ENCODE data around the gene RXRA. TPM values are rescaled to one million over a fixed set of nuclear protein-coding genes. Genes with fewer than 3 reads are reported as not detected.
A peak's percentile ranks its signal among the peaks of the same experiment; 100 is the strongest.

Gene RXRA
- total and polyA plus RNA-seq, 9 donors: 12.4 to 82.2 (median 70.6) TPM

- no peaks in the 10 kb centered on the region for H3K27me3 ChIP-seq
- no peaks in the 10 kb centered on the region for H3K9me3 ChIP-seq
- 90 to 91% (median 91%) methylated on average over 7 of the region's 7 CpGs for WGBS, 3 donors
- DNase-seq: no peak
- H3K4me1 ChIP-seq (ENCODE audit: insufficient read depth): no peaks in the 10 kb centered on the region
- H3K36me3 ChIP-seq: no peaks in the 10 kb centered on the region
- TF ChIP-seq EP300 (IDR thresholded peaks at IDR 0.05) (no peak), CTCF (IDR thresholded peaks at IDR 0.05) (no peak), POLR2A (IDR thresholded peaks at IDR 0.05) (no peak)
- no peak overlapping the region for H3K4me3 ChIP-seq
- no peak overlapping the region for H3K27ac ChIP-seq
- intact Hi-C loops (cut with DNase I): no loop called here
Observed at GRCh38 chr9:134302130-134302817, 24.0 kb upstream of the RXRA start.

GRCh38 chr9:134303601-134304000 is 22.7 kb upstream of the RXRA start:
- DNase-seq: peak in 2 of 5 donors; percentile 12
- intact Hi-C loops (cut with DNase I): no loop called here
- no peaks in the 10 kb centered on the region for H3K9me3 ChIP-seq
- no peaks in the 10 kb centered on the region for H3K4me1 ChIP-seq (ENCODE audit: insufficient read depth)
- H3K27ac ChIP-seq: no peak overlapping the region
- no peak for TF ChIP-seq CTCF (IDR thresholded peaks at IDR 0.05)
- no peak for TF ChIP-seq POLR2A (IDR thresholded peaks at IDR 0.05)
- no peak for TF ChIP-seq EP300 (IDR thresholded peaks at IDR 0.05)
- no peaks in the 10 kb centered on the region for H3K36me3 ChIP-seq
- no peaks in the 10 kb centered on the region for H3K27me3 ChIP-seq
- 94 to 99% (median 95%) methylated on average over 7 of the region's 7 CpGs for WGBS, 3 donors
- H3K4me3 ChIP-seq: no peak overlapping the region

- no peak overlapping the region for H3K27ac ChIP-seq
- intact Hi-C loops (cut with DNase I): no loop called here
- H3K9me3 ChIP-seq: no peaks in the 10 kb centered on the region
- no peaks in the 10 kb centered on the region for H3K27me3 ChIP-seq
- TF ChIP-seq EP300 (IDR thresholded peaks at IDR 0.05) (no peak), POLR2A (IDR thresholded peaks at IDR 0.05) (no peak), CTCF (IDR thresholded peaks at IDR 0.05) (no peak)
- H3K4me3 ChIP-seq: no peak overlapping the region
- WGBS, 3 donors: 84 to 89% (median 88%) methylated on average over 16 of the region's 16 CpGs
- no peaks in the 10 kb centered on the region for H3K36me3 ChIP-seq
- no peaks in the 10 kb centered on the region for H3K4me1 ChIP-seq (ENCODE audit: insufficient read depth)
- peak in 2 of 5 donors; percentile 21 to 23 for DNase-seq
Observed at GRCh38 chr9:134304261-134304660, 22.0 kb upstream of the RXRA start.

GRCh38 chr9:134304690-134305089 is 21.6 kb upstream of the RXRA start:
- TF ChIP-seq POLR2A (IDR thresholded peaks at IDR 0.05): no peak
- TF ChIP-seq EP300 (IDR thresholded peaks at IDR 0.05): no peak
- TF ChIP-seq CTCF (IDR thresholded peaks at IDR 0.05): no peak
- no peaks in the 10 kb centered on the region for H3K9me3 ChIP-seq
- intact Hi-C loops (cut with DNase I): no loop called here
- no peak overlapping the region for H3K4me3 ChIP-seq
- DNase-seq: peak in 1 of 5 donors; percentile 18
- H3K36me3 ChIP-seq: no peaks in the 10 kb centered on the region
- no peaks in the 10 kb centered on the region for H3K4me1 ChIP-seq (ENCODE audit: insufficient read depth)
- no peak overlapping the region for H3K27ac ChIP-seq
- 54 to 62% (median 55%) methylated on average over 11 of the region's 11 CpGs for WGBS, 3 donors
- H3K27me3 ChIP-seq: no peaks in the 10 kb centered on the region
